Upper lobe of left lung (tissue), 4 donors: ENCODE data around the gene ANO6.

Experiments used
- POLR2A ChIP-seq, 4 donors: fragments of 450-650 bp; IDR thresholded peaks; one replicate each; pipeline ENCODE4 v1.5.1; 2016 to 2017; ENCODE audit warnings: antibody characterized with exemption in 4 of 4, mild to moderate bottlenecking in 2 of 4
- TF ChIP-seq, protein P1 (sequence below), 6 experiments: fragments of 450-650 bp in 4 of 6; fragments of 200-600 bp in 2 of 6; sonication (generic) in 2 of 6; IDR thresholded peaks; one replicate each; pipeline ENCODE4 v1.5.1; 2016 to 2019; ENCODE audit warnings: antibody characterized with exemption in 6 of 6

DNA sequence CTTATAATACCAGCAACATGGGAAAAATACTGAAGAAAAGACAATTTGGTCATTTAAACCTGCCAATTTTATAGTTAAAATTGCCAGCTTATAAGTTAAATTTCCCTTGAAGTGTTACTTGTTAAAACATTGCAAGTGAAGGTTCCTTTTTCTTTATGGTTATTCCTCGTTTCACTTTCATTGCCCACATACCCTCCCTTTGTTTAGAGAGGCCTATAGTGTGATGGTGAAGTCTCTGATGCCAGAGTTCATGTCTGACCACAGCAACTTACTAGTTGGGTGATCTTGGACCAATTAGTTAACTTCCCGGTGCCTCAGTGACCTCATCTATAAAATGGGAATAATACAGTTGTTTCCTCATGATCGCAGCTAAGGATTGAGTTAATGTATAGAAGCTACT, 173.5 kb downstream of the ANO6 start:
- TF ChIP-seq, protein P1, sequence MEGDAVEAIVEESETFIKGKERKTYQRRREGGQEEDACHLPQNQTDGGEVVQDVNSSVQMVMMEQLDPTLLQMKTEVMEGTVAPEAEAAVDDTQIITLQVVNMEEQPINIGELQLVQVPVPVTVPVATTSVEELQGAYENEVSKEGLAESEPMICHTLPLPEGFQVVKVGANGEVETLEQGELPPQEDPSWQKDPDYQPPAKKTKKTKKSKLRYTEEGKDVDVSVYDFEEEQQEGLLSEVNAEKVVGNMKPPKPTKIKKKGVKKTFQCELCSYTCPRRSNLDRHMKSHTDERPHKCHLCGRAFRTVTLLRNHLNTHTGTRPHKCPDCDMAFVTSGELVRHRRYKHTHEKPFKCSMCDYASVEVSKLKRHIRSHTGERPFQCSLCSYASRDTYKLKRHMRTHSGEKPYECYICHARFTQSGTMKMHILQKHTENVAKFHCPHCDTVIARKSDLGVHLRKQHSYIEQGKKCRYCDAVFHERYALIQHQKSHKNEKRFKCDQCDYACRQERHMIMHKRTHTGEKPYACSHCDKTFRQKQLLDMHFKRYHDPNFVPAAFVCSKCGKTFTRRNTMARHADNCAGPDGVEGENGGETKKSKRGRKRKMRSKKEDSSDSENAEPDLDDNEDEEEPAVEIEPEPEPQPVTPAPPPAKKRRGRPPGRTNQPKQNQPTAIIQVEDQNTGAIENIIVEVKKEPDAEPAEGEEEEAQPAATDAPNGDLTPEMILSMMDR (IDR thresholded peaks at IDR 0.05): no peak
- no peak for TF ChIP-seq POLR2A (IDR thresholded peaks at IDR 0.05)
